ENCODE data around the gene INCA1. TPM values are rescaled to one million over a fixed set of nuclear protein-coding genes. Genes with fewer than 3 reads are reported as not detected.

The INCA1 gene
- polyA plus RNA-seq, 1 donor from 2014 or later = 0.38 TPM

DNA sequence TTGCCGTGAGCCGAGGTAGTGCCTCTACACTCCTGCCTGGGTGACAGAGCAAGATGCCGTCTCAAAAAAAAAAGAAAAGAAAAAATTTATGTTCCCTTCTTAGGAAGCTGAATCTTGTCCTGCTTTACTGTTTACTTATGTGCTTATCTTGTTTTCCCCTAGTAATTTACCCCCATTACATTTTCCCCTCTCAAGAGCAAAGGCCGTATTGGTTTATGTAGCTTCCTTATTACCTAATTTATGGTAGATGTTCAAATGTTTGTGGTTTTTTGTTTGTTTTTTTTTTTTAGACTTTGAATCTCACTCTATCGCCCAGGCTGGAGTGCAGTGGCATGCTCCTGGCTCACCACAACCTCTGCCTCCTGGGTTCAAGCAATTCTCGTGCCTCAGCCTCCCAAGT, 48.2 kb upstream of the INCA1 start:
- Histone ChIP-seq H2AFZ (ENCODE audit: low read depth, low read length) (no peak overlapping the region), H3K27ac (ENCODE audit: low read length) (no peak overlapping the region), H3K27me3 (ENCODE audit: insufficient read depth, low read depth, low read length) (no peaks in the 10 kb centered on the region), H3F3A (ENCODE audit: insufficient read depth, low read length, poor library complexity, severe bottlenecking) (no peaks in the 10 kb centered on the region), H3K9me2 (ENCODE audit: insufficient read depth, low read length) (no peaks in the 10 kb centered on the region), H3K9me3 (ENCODE audit: low read length) (no peaks in the 10 kb centered on the region), H3K9ac (ENCODE audit: low read length) (no peak overlapping the region), H3K79me2 (replicated peaks; ENCODE audit: insufficient read depth, low read length) (no peaks in the 10 kb centered on the region), H3K4me3 (ENCODE audit: low read length) (no peak overlapping the region), H3K4me2 (ENCODE audit: low read length) (no peak overlapping the region), H3K36me3 (ENCODE audit: insufficient read depth, low read length) (no peaks in the 10 kb centered on the region), H4K20me1 (ENCODE audit: insufficient read depth) (no peaks in the 10 kb centered on the region)
- TF ChIP-seq EZH2 (IDR thresholded peaks at IDR 0.05; ENCODE audit: borderline replicate concordance, insufficient read depth, low read length, poor library complexity, severe bottlenecking) (no peak), MXI1 (conservative IDR thresholded peaks at IDR 0.05; ENCODE audit: poor library complexity, severe bottlenecking) (no peak), POLR2AphosphoS5 (IDR thresholded peaks at IDR 0.05) (no peak), EP300 (conservative IDR thresholded peaks at IDR 0.05; ENCODE audit: poor library complexity, severe bottlenecking) (no peak), RAD21 (conservative IDR thresholded peaks at IDR 0.05) (no peak), SMC3 (conservative IDR thresholded peaks at IDR 0.05; ENCODE audit: poor library complexity) (no peak), TAF1 (IDR thresholded peaks at IDR 0.05; ENCODE audit: low read depth) (no peak)
- TF ChIP-seq, protein P1, sequence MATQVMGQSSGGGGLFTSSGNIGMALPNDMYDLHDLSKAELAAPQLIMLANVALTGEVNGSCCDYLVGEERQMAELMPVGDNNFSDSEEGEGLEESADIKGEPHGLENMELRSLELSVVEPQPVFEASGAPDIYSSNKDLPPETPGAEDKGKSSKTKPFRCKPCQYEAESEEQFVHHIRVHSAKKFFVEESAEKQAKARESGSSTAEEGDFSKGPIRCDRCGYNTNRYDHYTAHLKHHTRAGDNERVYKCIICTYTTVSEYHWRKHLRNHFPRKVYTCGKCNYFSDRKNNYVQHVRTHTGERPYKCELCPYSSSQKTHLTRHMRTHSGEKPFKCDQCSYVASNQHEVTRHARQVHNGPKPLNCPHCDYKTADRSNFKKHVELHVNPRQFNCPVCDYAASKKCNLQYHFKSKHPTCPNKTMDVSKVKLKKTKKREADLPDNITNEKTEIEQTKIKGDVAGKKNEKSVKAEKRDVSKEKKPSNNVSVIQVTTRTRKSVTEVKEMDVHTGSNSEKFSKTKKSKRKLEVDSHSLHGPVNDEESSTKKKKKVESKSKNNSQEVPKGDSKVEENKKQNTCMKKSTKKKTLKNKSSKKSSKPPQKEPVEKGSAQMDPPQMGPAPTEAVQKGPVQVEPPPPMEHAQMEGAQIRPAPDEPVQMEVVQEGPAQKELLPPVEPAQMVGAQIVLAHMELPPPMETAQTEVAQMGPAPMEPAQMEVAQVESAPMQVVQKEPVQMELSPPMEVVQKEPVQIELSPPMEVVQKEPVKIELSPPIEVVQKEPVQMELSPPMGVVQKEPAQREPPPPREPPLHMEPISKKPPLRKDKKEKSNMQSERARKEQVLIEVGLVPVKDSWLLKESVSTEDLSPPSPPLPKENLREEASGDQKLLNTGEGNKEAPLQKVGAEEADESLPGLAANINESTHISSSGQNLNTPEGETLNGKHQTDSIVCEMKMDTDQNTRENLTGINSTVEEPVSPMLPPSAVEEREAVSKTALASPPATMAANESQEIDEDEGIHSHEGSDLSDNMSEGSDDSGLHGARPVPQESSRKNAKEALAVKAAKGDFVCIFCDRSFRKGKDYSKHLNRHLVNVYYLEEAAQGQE (IDR thresholded peaks at IDR 0.05; ENCODE audit: borderline replicate concordance) = no peak
- TF ChIP-seq, protein P2, sequence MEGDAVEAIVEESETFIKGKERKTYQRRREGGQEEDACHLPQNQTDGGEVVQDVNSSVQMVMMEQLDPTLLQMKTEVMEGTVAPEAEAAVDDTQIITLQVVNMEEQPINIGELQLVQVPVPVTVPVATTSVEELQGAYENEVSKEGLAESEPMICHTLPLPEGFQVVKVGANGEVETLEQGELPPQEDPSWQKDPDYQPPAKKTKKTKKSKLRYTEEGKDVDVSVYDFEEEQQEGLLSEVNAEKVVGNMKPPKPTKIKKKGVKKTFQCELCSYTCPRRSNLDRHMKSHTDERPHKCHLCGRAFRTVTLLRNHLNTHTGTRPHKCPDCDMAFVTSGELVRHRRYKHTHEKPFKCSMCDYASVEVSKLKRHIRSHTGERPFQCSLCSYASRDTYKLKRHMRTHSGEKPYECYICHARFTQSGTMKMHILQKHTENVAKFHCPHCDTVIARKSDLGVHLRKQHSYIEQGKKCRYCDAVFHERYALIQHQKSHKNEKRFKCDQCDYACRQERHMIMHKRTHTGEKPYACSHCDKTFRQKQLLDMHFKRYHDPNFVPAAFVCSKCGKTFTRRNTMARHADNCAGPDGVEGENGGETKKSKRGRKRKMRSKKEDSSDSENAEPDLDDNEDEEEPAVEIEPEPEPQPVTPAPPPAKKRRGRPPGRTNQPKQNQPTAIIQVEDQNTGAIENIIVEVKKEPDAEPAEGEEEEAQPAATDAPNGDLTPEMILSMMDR (IDR thresholded peaks at IDR 0.05; ENCODE audit: poor library complexity, severe bottlenecking) = no peak

DNA sequence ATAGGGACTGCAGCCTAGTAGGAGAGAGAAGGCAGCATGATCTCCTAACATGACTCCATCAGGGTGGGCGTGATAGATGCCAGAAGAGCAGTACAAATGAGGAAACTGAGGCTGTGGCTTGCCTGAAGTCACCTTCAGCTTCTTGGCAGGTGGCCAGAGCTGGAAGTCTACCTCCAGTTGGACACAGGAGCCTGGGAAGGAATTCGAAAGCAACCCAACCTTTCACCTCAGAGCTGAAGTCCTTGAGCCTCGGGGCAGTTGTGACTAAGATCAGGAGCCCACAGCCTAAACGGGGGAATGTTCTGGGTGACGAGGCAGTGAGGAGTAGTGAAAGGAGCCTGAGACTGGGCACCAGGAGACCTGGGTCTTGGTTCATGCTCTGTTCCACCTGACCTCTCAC, 47.3 kb upstream of the INCA1 start:
- Histone ChIP-seq H3F3A (ENCODE audit: insufficient read depth, low read length, poor library complexity, severe bottlenecking) (no peaks in the 10 kb centered on the region), H4K20me1 (ENCODE audit: insufficient read depth) (no peaks in the 10 kb centered on the region), H3K27ac (ENCODE audit: low read length) (no peak overlapping the region), H3K9ac (ENCODE audit: low read length) (no peak overlapping the region), H3K4me3 (ENCODE audit: low read length) (no peak overlapping the region), H2AFZ (ENCODE audit: low read depth, low read length) (no peak overlapping the region), H3K9me2 (ENCODE audit: insufficient read depth, low read length) (no peaks in the 10 kb centered on the region), H3K27me3 (ENCODE audit: insufficient read depth, low read depth, low read length) (no peaks in the 10 kb centered on the region), H3K36me3 (ENCODE audit: insufficient read depth, low read length) (no peaks in the 10 kb centered on the region), H3K4me2 (ENCODE audit: low read length) (no peak overlapping the region), H3K79me2 (replicated peaks; ENCODE audit: insufficient read depth, low read length) (no peaks in the 10 kb centered on the region), H3K9me3 (ENCODE audit: low read length) (no peaks in the 10 kb centered on the region)
- TF ChIP-seq POLR2AphosphoS5 (IDR thresholded peaks at IDR 0.05) (no peak), MXI1 (conservative IDR thresholded peaks at IDR 0.05; ENCODE audit: poor library complexity, severe bottlenecking) (no peak), TAF1 (IDR thresholded peaks at IDR 0.05; ENCODE audit: low read depth) (no peak), EP300 (conservative IDR thresholded peaks at IDR 0.05; ENCODE audit: poor library complexity, severe bottlenecking) (no peak), RAD21 (conservative IDR thresholded peaks at IDR 0.05) (no peak), SMC3 (conservative IDR thresholded peaks at IDR 0.05; ENCODE audit: poor library complexity) (no peak), EZH2 (IDR thresholded peaks at IDR 0.05; ENCODE audit: borderline replicate concordance, insufficient read depth, low read length, poor library complexity, severe bottlenecking) (no peak)
- TF ChIP-seq, protein P1 (IDR thresholded peaks at IDR 0.05; ENCODE audit: borderline replicate concordance) = no peak
- TF ChIP-seq, protein P2 (IDR thresholded peaks at IDR 0.05; ENCODE audit: poor library complexity, severe bottlenecking) = no peak

Measured in neural cell (in vitro differentiated cells).